ENCODE results near the gene RBBP7. TPM values are rescaled to one million over a fixed set of nuclear protein-coding genes. Genes with fewer than 3 reads are reported as not detected.
A peak's percentile ranks its signal among the peaks of the same experiment; 100 is the strongest.

RBBP7 gene
- total RNA-seq, 1 experiment from 2014 or later, result 177 TPM

DNA sequence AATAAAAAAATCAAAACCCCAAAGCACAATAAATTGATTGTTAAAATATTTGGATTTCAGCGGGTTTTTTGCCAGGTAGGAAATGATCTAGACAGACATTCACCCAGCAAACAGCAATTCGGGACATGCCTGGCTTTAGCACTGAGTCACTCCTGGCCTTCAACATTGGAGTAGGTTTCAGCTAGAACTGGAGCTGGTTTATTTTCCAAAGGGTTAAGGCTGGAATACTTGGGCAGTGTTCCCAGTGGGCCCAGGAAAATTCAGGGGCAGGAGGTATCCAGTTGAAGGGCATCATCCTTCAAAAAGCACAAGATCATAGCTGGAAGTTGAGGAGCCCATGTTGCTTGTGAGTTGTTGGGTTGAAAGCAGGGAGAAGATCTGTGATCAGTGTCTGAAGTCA lies 42.9 kb downstream of the RBBP7 start:
- peak; percentile 63 for DNase-seq (ENCODE audit: low read depth)

DNA sequence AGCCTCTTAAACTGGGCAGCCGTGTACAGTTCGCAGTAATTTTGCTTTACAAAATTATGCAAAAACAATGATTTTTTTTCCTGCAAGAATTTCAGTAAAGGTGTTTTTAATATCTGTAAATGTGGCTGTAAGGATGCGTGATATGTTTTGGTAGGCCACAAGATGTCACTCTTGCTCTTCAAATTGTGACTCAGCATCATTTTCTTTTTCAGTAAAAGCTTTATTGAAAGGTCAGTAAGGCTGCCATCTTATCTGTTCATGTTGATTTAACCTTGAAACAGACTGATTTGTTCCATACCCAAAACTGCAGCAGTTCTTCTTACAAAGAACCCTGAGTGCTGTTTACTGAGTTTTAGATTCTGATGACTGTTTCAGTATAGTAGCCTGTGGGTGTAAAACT lies 44.0 kb downstream of the RBBP7 start:
- peak; percentile 48 for DNase-seq (ENCODE audit: low read depth)

- DNase-seq (ENCODE audit: low read depth), result peak; percentile 58
Observed at GRCh38 chrX:16825264-16826035, 44.7 kb downstream of the RBBP7 start.

GRCh38 chrX:16822723-16823122 lies 47.4 kb downstream of the RBBP7 start:
- DNase-seq (ENCODE audit: low read depth), result peak; percentile 92

- no peak for DNase-seq (ENCODE audit: low read depth)
Observed at GRCh38 chrX:16819634-16820033, 50.5 kb downstream of the RBBP7 start.

GRCh38 chrX:16814597-16814996 lies 55.6 kb downstream of the RBBP7 start:
- no peak for DNase-seq (ENCODE audit: low read depth)

- peak; percentile 13 for DNase-seq (ENCODE audit: low read depth)
Observed at GRCh38 chrX:16807976-16808542, 62.1 kb downstream of the RBBP7 start.

DNA sequence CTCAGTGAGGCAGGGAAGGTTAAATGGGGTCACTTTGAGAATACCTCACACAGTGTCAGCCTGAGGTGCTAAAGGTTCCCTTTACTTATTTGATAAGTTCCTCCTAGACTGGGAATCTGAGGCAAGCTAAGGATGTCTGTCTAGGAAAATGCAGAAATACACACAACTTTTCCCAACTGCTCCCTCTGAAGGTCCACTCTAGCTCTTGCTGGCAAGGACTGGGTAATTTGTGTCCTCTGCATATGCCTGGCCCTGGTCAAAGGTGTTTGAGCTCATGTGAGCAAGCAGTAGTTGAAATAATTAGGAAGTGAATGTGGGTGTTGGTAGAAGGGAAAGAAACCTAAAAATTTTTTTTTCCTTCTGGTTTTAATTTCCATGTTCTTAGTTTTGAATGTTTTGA lies 62.6 kb downstream of the RBBP7 start:
- peak; percentile 28 for DNase-seq (ENCODE audit: low read depth)

- no peak for DNase-seq (ENCODE audit: low read depth)
Observed at GRCh38 chrX:16804923-16805464, 65.2 kb downstream of the RBBP7 start.

- DNase-seq (ENCODE audit: low read depth), result no peak
Observed at GRCh38 chrX:16797841-16798240, 72.3 kb downstream of the RBBP7 start.

GRCh38 chrX:16797358-16797757 lies 72.8 kb downstream of the RBBP7 start:
- no peak for DNase-seq (ENCODE audit: low read depth)

DNA sequence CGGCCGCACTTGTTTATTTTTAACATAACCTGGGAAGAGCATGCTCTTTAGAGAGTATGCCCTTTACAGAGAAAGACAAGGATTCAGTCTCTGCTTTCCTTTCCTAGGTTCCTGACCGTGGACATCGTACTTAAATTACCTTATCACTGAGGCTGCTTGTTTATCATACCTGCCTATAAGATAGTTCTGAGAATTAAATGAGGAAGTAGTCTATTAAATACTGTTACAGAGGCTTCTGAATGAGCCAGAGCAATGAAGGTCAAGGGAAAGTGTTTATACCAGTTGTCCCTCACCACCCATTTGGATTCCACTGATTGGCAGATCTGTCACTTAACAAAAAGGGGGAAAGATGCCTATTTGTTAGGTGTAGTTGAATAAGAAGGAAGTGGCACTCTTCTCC lies 73.9 kb downstream of the RBBP7 start:
- no peak for DNase-seq (ENCODE audit: low read depth)

Small RNA genes lying within 50 kb of the gene (small RNA-seq; reads per million reads assigned to genes)
- gene RF00019, result not detected
- not detected for gene RNU4-6P
- not detected for gene RPL12P49

Other genes starting within 250 kb of the RBBP7 start
- not detected in 2 replicates for gene S100G, start 220.2 kb downstream of the RBBP7 start, total RNA-seq (2014; rRNA removed; shearing (Covaris generic))
- gene CTPS2, start 157.7 kb downstream of the RBBP7 start, total RNA-seq (2014; rRNA removed; shearing (Covaris generic)), result 6.0 and 6.1 TPM in 2 replicates
- gene SYAP1, start 150.8 kb downstream of the RBBP7 start, total RNA-seq (2014; rRNA removed; shearing (Covaris generic)), result 31.6 and 34.5 TPM in 2 replicates
- 14.1 and 15.7 TPM in 2 replicates for gene TXLNG, start 83.9 kb downstream of the RBBP7 start, total RNA-seq (2014; rRNA removed; shearing (Covaris generic))
- gene REPS2, start 76.3 kb upstream of the RBBP7 start, total RNA-seq (2014; rRNA removed; shearing (Covaris generic)), result 1.9 and 2.4 TPM in 2 replicates

Measured in HT1080 (cell line).